LNCAP (cell line): ENCODE results near the gene UQCRHL.
"Not testable (repeated sequence)": the region's sequence is repeated elsewhere in the genome, so short reads cannot be mapped to it uniquely, and the experiment has no call there.

Source experiments
- TF ChIP-seq, protein P1 (sequence below): fragments of 450-650 bp; IDR thresholded peaks from 2 replicates; pipeline ENCODE4 v1.5.1; 2017; ENCODE audit warnings: mild to moderate bottlenecking

UQCRHL gene

DNA sequence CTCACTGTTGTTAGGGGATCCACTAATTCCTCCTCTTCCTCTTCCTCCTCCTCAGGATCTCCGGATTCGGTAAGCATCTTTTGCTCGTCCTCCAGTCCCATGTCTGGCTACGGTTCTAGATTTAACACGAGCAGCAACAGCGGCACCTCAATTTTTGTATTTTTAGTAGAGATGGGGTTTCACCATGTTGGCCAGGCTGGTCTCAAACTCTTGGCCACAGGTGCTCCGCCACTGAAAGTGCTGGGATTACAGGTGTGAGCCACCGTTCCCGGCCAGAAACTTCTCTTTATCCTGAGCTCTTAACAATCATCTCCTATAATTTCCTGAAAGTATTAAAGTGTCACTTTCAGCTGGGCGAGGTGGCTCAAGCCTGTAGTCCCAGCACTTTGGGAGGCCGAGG is at the start of gene UQCRHL:
UQCRHL (minus strand) TSS at position 101 of the 400 bp plus-strand sequence; CDS start at position 101, 0 bp downstream.
- TF ChIP-seq, protein P1, sequence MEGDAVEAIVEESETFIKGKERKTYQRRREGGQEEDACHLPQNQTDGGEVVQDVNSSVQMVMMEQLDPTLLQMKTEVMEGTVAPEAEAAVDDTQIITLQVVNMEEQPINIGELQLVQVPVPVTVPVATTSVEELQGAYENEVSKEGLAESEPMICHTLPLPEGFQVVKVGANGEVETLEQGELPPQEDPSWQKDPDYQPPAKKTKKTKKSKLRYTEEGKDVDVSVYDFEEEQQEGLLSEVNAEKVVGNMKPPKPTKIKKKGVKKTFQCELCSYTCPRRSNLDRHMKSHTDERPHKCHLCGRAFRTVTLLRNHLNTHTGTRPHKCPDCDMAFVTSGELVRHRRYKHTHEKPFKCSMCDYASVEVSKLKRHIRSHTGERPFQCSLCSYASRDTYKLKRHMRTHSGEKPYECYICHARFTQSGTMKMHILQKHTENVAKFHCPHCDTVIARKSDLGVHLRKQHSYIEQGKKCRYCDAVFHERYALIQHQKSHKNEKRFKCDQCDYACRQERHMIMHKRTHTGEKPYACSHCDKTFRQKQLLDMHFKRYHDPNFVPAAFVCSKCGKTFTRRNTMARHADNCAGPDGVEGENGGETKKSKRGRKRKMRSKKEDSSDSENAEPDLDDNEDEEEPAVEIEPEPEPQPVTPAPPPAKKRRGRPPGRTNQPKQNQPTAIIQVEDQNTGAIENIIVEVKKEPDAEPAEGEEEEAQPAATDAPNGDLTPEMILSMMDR, result not testable (repeated sequence)

DNA sequence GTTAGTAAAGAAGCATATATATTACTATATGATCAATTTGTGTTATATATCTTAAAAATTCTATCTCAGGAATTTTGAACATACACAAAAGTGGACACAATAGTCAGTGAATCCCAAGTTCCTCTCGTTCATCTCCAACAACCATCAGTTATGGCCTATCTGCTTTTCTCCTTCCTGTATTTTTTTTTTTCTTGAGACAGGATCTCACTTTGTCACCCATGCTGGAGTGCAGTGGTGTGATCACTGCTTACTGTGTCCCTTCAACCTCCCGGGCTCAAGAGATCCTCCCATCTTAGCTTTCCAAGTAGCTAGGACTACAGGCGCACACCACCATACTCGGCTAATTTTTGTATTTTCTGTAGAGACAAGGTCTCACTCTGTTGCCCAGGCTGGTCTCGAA is 49.4 kb upstream of the UQCRHL start:
- TF ChIP-seq, protein P1, result no peak

DNA sequence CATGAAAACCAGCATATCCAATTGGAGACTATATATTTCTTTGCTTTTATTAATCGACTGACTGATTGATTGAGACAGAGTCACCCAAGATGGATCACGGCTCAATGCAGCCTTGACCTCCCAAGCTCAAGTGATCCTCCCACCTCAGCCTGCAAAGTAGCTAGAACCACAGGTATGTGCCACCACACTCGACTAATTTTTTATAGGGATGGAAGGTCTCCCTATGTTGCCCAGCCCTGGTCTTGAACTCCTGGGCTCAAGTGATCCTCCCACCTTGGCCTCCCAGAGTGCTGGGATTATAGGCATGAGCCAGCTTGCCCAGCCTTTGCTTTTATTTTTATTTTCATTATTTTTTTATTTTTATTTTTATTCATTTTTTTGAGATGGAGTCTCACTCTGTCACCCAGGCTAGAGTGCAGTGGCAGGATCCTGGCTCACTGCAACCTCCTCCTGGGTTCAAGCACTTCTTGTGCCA is 45.4 kb upstream of the UQCRHL start:
- TF ChIP-seq, protein P1, result no peak

DNA sequence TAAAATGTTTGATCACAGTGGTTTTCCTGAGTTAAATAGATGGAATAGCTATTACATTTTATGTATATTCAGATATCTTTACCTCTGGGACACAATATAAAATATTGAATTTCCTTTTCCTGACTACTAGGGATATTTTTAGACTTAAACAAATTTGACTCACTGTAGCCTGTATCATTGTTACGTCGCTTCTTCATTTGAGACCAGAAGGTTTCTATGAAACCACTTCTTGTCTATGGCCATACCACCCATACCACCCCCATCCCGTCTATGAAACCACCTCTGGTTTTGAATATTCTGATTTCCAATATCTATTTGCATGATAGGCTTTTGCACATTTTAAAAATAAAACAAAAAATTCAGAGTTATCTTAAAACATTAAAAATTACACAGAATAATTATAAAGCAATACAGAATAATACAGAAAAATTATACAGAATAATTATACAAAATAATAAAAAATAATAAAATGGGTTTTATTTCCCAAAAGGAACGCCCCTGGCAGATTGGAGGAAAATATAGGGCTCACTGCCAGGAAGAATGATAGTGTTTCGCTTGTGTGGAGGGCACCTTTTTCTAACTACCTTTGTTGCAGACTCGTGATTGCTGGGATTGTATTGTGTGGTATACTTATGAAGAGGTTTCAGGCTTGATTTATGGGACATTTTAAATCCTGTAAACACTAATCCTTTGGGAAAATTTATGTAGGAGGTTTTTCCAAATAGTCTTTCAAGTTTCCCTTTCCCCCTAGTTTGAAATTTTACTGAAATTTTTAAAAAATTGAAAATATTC is 44.8 kb upstream of the UQCRHL start:
- TF ChIP-seq, protein P1, result no peak

DNA sequence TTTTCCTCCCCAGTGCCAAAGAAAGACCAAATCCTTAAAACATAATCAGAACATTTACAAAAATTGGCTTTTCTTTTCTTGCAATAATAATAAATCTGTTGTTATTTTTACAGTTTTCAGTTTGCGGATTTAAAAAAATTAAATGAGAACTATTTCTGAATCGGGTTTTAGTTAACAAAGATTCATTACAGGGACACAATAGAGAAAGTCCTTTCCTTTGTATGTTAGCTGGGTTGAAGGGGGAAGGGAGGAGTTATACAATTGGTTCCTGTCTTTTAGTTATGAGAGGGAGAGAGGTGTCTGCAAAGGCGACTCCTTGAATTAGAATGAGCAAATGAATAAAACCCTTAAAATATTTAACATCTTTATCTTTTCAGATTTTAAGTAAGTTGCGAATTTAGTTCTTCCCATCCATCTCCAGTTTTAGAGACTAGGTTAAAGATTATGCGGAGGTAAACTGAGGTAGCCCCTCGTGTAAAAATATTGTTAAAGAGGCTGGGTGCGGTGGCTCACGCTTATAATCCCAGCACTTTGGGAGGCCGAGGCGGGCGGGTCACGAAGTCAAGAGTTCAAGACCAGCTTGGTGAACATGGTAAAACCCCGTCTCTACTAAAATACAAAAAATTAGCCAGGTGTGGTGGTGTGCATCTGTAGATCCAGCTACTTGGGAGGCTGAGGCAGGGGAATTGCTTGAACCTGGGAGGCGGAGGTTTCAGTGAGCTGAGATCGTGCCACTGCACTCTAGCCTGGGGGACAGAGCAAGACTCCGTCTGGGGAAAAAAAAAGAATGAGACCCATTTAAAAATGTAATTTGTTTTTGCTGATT is 44.0 kb upstream of the UQCRHL start:
- TF ChIP-seq, protein P1, result no peak

DNA sequence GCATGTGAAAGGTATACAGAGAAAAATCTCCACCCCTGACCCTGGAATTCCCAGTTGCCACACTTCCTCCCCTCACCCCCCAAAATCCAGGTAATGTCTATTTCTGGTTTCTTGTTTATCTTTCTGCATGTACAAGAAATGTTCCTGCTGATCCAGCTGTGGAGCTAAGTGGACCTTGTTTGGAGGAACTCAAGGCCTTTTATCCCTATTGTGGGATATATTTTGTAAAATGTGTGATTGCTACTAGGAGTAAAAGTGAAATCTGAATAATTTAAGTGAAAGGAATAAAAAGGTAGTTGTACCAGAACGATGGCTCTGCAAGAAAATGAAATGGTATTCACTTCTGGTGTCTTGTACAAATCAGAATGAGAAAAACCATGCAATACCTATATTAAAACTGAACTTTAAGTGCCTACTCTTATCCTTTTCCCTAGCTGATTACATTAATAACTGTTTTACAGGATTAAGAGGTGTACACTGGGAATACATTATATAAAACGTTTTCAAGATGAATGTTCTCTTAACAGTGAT is 43.1 kb upstream of the UQCRHL start:
- TF ChIP-seq, protein P1, result no peak

DNA sequence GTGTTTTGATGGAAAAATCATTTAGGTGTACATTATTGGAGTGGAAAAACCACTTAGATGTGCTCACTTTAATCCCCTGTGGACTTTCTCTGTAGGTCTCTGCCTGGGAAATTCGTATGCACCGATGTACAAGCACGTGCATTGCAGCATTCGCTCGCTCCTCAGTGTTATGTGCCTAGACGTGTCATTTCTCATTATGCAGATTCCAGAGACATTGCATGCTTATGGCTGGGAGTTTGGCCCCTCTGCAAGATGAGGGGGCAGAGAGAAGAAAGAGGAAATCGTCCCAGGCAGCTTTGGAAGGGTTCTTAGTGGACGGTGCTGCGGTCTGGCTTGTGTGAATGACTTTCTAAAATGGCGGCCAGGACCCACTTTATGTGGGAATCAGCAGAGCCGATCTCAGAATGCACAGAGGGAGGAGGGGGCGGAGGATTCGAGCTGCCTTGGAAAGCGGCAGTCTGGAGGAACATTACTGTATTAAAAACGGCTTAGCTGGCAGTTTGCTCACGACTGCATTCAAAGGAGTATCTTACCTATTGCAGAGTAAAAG is 42.4 kb upstream of the UQCRHL start:
- TF ChIP-seq, protein P1, result no peak
